Natural killer cell treated with Interleukin-12 subunit alpha and Interleukin-12 subunit beta and Interleukin-15 and Interleukin-18, amount 100 ng/mL, for 72 hours (primary cell): Measurements from ENCODE around the gene MICALL1. TPM values are rescaled to one million over a fixed set of nuclear protein-coding genes. Genes with fewer than 3 reads are reported as not detected.
A peak's percentile ranks its signal among the peaks of the same experiment; 100 is the strongest.
"Not testable (repeated sequence)": the region's sequence is repeated elsewhere in the genome, so short reads cannot be mapped to it uniquely, and the experiment has no call there.

Experiments
- ATAC-seq, 2 donors: fragments of 150-1000 bp; cut with Tn5 transposase in 1 of 2; sonication (Bioruptor Pico), chemical (Tn5 transposase) in 1 of 2; 2 replicates each; pipeline ENCODE4 v1.10.0; 2021
- DNase-seq: peaks from one replicate; pipeline ENCODE4 v3.0.0; 2022; ENCODE audit warnings: low spot score
- H3K27ac Mint-ChIP-seq, 2 donors: 1 replicate in 1 of 2; 2 replicates in 1 of 2; pipeline ENCODE4 v1.8.0; 2022; ENCODE audit warnings: mixed read lengths in 2 of 2, mild to moderate bottlenecking in 1 of 2, moderate library complexity in 1 of 2
- H3K27me3 Mint-ChIP-seq, 2 donors: 1 replicate in 1 of 2; 2 replicates in 1 of 2; pipeline ENCODE4 v1.8.0; 2022; ENCODE audit warnings: mixed read lengths in 2 of 2
- H3K36me3 Mint-ChIP-seq: one replicate; pipeline ENCODE4 v1.8.0; 2022; ENCODE audit warnings: mixed read lengths
- H3K4me1 Mint-ChIP-seq, 2 donors: 1 replicate in 1 of 2; 2 replicates in 1 of 2; pipeline ENCODE4 v1.8.0; 2022; ENCODE audit warnings: low read depth in 2 of 2, mixed read lengths in 2 of 2, mild to moderate bottlenecking in 1 of 2
- H3K4me3 Mint-ChIP-seq: one replicate; pipeline ENCODE4 v1.8.0; 2022; ENCODE audit warnings: mixed read lengths
- H3K9me3 Mint-ChIP-seq: 2 replicates; pipeline ENCODE4 v1.8.0; 2022; ENCODE audit warnings: mixed read lengths
- total RNA-seq, 2 donors: library from RNA; stranded (reverse); gene quantifications; one replicate each; pipeline ENCODE4 v1.2.3, GENCODE V29; 2022

The MICALL1 gene
- total RNA-seq, 2 donors from 2014 or later: 21.3 to 24.5 TPM

GRCh38 chr22:37947142-37947795 lies 41.2 kb downstream of the MICALL1 start:
- H3K27me3 Mint-ChIP-seq, H3K9me3 Mint-ChIP-seq, ATAC-seq, H3K36me3 Mint-ChIP-seq, H3K4me1 Mint-ChIP-seq, H3K27ac Mint-ChIP-seq, DNase-seq, H3K4me3 Mint-ChIP-seq: not testable (repeated sequence)

GRCh38 chr22:37951305-37951704 lies 45.2 kb downstream of the MICALL1 start:
- H3K27me3 Mint-ChIP-seq: peaks cover 0 to 7% of the 10 kb centered on the region in 2 donors
- H3K9me3 Mint-ChIP-seq: no peaks in the 10 kb centered on the region
- H3K27ac Mint-ChIP-seq: no peak overlapping the region
- peaks cover 20 to 21% of the 10 kb centered on the region in 2 donors for H3K4me1 Mint-ChIP-seq
- ATAC-seq (no peak), DNase-seq (no peak)
- H3K4me3 Mint-ChIP-seq: no peak overlapping the region
- peaks cover 5% of the 10 kb centered on the region for H3K36me3 Mint-ChIP-seq

GRCh38 chr22:37952629-37953028 lies 46.5 kb downstream of the MICALL1 start:
- peak overlapping the region in 1 of 2 donors; percentile 90 for H3K27ac Mint-ChIP-seq
- H3K9me3 Mint-ChIP-seq: not testable (repeated sequence)

GRCh38 chr22:37953062-37953436 lies 47.0 kb downstream of the MICALL1 start:
- no peak for DNase-seq
- H3K36me3 Mint-ChIP-seq: peaks cover 19% of the 10 kb centered on the region
- peaks cover 30 to 33% of the 10 kb centered on the region in 2 donors for H3K4me1 Mint-ChIP-seq
- H3K27ac Mint-ChIP-seq: peak overlapping the region; percentile 72 to 90
- no peaks in the 10 kb centered on the region for H3K9me3 Mint-ChIP-seq
- H3K27me3 Mint-ChIP-seq: peaks cover 0 to 7% of the 10 kb centered on the region in 2 donors
- ATAC-seq: peak in 1 of 2 donors; percentile 51
- peak overlapping the region; percentile 98 for H3K4me3 Mint-ChIP-seq

More at GRCh38 chr22:37952629-37953028, 46.5 kb downstream of the MICALL1 start:
- peaks cover 15% of the 10 kb centered on the region for H3K36me3 Mint-ChIP-seq
- peak overlapping the region; percentile 98 for H3K4me3 Mint-ChIP-seq
- peaks cover 27 to 29% of the 10 kb centered on the region in 2 donors for H3K4me1 Mint-ChIP-seq
- not testable (repeated sequence) for ATAC-seq, H3K27me3 Mint-ChIP-seq, DNase-seq

GRCh38 chr22:37953437-37954179 lies 47.5 kb downstream of the MICALL1 start, which contains the start of the genes C22orf23 and POLR2F:
C22orf23 (minus strand) TSS chr22:37953601; CDS start chr22:37953149, 452 bp downstream.
POLR2F (plus strand) TSS chr22:37953699; CDS start chr22:37953788, 89 bp downstream.
- Mint-ChIP-seq H3K36me3 (peaks cover 23% of the 10 kb centered on the region), H3K9me3 (no peaks in the 10 kb centered on the region), H3K4me1 (peaks cover 33% of the 10 kb centered on the region in 2 donors), H3K27me3 (peaks cover 0 to 7% of the 10 kb centered on the region in 2 donors), H3K4me3 (peak within 1 kb of the TSS; percentile 98), H3K27ac (peak within 1 kb of the TSS; percentile 72 to 90)
- ATAC-seq: peak; percentile 97
- peak; percentile 95 for DNase-seq

- Mint-ChIP-seq H3K27me3 (peaks cover 0 to 7% of the 10 kb centered on the region in 2 donors), H3K4me1 (peaks cover 33 to 34% of the 10 kb centered on the region in 2 donors), H3K9me3 (no peaks in the 10 kb centered on the region), H3K36me3 (peaks cover 34% of the 10 kb centered on the region), H3K4me3 (peak overlapping the region; percentile 98), H3K27ac (peak overlapping the region; percentile 0 to 90)
- DNase-seq (no peak), ATAC-seq (no peak)
These were observed 48.6 kb downstream of the MICALL1 start for GRCh38 chr22:37954686-37955085.

- not testable (repeated sequence) for ATAC-seq, H3K9me3 Mint-ChIP-seq, H3K27me3 Mint-ChIP-seq, DNase-seq, H3K4me3 Mint-ChIP-seq, H3K27ac Mint-ChIP-seq
- H3K36me3 Mint-ChIP-seq: peaks cover 35% of the 10 kb centered on the region
- peaks cover 33 to 34% of the 10 kb centered on the region in 2 donors for H3K4me1 Mint-ChIP-seq
These were observed 49.8 kb downstream of the MICALL1 start for GRCh38 chr22:37955825-37956397.

- DNase-seq (no peak), ATAC-seq (no peak)
- no peaks in the 10 kb centered on the region for H3K9me3 Mint-ChIP-seq
- H3K27me3 Mint-ChIP-seq: peaks cover 0 to 2% of the 10 kb centered on the region in 2 donors
- no peak overlapping the region for H3K4me3 Mint-ChIP-seq
- no peak overlapping the region for H3K27ac Mint-ChIP-seq
- H3K4me1 Mint-ChIP-seq: peaks cover 36 to 38% of the 10 kb centered on the region in 2 donors
- peaks cover 43% of the 10 kb centered on the region for H3K36me3 Mint-ChIP-seq
These were observed 51.1 kb downstream of the MICALL1 start for GRCh38 chr22:37957232-37957631.

GRCh38 chr22:37959231-37959825 lies 53.2 kb downstream of the MICALL1 start:
- Mint-ChIP-seq H3K27ac (peak overlapping the region in 1 of 2 donors; percentile 30), H3K9me3 (no peaks in the 10 kb centered on the region), H3K4me3 (no peak overlapping the region), H3K36me3 (peaks cover 38% of the 10 kb centered on the region), H3K4me1 (peaks cover 26 to 27% of the 10 kb centered on the region in 2 donors), H3K27me3 (no peaks in the 10 kb centered on the region)
- ATAC-seq (no peak), DNase-seq (no peak)

GRCh38 chr22:37961062-37961461 lies 55.0 kb downstream of the MICALL1 start:
- H3K27me3 Mint-ChIP-seq: no peaks in the 10 kb centered on the region
- no peak overlapping the region for H3K27ac Mint-ChIP-seq
- H3K36me3 Mint-ChIP-seq: peaks cover 38% of the 10 kb centered on the region
- peaks cover 17 to 23% of the 10 kb centered on the region in 2 donors for H3K4me1 Mint-ChIP-seq
- no peaks in the 10 kb centered on the region for H3K9me3 Mint-ChIP-seq
- ATAC-seq (no peak), DNase-seq (no peak)
- H3K4me3 Mint-ChIP-seq: no peak overlapping the region

- Mint-ChIP-seq H3K27me3 (no peaks in the 10 kb centered on the region), H3K4me3 (no peak overlapping the region), H3K9me3 (no peaks in the 10 kb centered on the region), H3K36me3 (peaks cover 5% of the 10 kb centered on the region), H3K4me1 (peaks cover 4 to 11% of the 10 kb centered on the region in 2 donors), H3K27ac (no peak overlapping the region)
- ATAC-seq (no peak), DNase-seq (no peak)
These were observed 60.0 kb downstream of the MICALL1 start for GRCh38 chr22:37965940-37966664.

- Mint-ChIP-seq H3K4me3 (no peak overlapping the region), H3K4me1 (peaks cover 0 to 14% of the 10 kb centered on the region in 2 donors), H3K36me3 (no peaks in the 10 kb centered on the region), H3K9me3 (no peaks in the 10 kb centered on the region), H3K27me3 (no peaks in the 10 kb centered on the region), H3K27ac (no peak overlapping the region)
- DNase-seq: no peak
- no peak for ATAC-seq
These were observed 61.0 kb downstream of the MICALL1 start for GRCh38 chr22:37967147-37967546.
